K562 (cell line): ENCODE data around the gene S100A7A.

Source experiments
- C11orf30 ChIP-seq: fragments of 450-650 bp; IDR thresholded peaks from 2 replicates; pipeline ENCODE4 v1.6.1; 2016; ENCODE audit warnings: low read depth, mild to moderate bottlenecking
- TF ChIP-seq, protein P1 (sequence below), 3 experiments: IDR thresholded peaks in 2 of 3; conservative IDR thresholded peaks in 1 of 3; 2 replicates each; pipeline ENCODE4 v1.5.1; 2011 to 2012; ENCODE audit warnings: low read length in 3 of 3, mild to moderate bottlenecking in 3 of 3, control low read depth in 2 of 3, improper control_type of control experiment in 1 of 3, inconsistent platforms in 1 of 3, low read depth in 1 of 3, mixed read lengths in 1 of 3, moderate library complexity in 1 of 3; ENCODE audit not compliant: insufficient read depth in 2 of 3
- TF ChIP-seq, protein P2 (sequence below): fragments of 250-450 bp; sonication (Bioruptor Pico); IDR thresholded peaks from 2 replicates; pipeline ENCODE4 v1.5.0; 2022; ENCODE audit warnings: mild to moderate bottlenecking

DNA sequence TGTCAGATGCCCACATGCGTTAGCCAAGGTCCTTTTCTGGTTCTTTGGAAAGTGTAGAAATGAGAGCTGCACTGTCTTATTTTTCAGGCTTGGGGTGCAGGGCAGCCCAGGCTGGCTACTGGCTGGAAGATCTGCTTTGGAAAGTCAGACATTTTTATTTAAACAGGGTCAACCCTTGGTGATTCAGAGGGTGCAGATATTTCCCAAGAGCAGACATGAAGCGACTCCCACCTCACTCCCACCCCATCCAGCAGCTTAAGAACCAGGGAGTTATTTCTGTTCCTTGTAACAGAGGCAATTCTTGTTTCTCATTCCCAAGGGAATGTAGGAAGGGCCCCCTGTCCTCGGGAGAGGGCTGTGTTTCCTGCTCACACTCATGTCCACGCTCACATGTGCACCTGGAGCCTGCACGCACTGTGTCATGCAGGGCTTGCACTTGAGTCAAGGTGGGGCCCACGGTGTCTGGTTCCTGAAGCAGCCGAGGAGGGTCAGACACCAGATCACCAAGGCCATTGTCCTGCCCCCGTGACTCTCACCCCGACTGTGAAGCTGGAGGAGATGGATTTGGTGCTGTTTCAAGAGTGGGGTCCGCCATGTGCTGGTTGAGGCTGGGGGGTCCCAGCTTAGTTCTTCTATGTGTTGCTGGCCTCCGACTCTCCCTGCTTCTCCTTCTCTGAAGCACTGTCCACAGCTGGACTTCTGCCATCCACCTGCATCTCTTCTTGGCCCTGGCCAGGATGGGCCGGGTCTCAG lies 992 bp downstream of the S100A7A start:
- TF ChIP-seq, protein P1, sequence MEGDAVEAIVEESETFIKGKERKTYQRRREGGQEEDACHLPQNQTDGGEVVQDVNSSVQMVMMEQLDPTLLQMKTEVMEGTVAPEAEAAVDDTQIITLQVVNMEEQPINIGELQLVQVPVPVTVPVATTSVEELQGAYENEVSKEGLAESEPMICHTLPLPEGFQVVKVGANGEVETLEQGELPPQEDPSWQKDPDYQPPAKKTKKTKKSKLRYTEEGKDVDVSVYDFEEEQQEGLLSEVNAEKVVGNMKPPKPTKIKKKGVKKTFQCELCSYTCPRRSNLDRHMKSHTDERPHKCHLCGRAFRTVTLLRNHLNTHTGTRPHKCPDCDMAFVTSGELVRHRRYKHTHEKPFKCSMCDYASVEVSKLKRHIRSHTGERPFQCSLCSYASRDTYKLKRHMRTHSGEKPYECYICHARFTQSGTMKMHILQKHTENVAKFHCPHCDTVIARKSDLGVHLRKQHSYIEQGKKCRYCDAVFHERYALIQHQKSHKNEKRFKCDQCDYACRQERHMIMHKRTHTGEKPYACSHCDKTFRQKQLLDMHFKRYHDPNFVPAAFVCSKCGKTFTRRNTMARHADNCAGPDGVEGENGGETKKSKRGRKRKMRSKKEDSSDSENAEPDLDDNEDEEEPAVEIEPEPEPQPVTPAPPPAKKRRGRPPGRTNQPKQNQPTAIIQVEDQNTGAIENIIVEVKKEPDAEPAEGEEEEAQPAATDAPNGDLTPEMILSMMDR (IDR thresholded peaks at IDR 0.05 in 2 of 3, conservative IDR thresholded peaks at IDR 0.05 in 1 of 3; ENCODE audit: insufficient read depth in 2 of 3, low read depth in 1 of 3, low read length in 3 of 3), result no peak
- TF ChIP-seq, protein P2, sequence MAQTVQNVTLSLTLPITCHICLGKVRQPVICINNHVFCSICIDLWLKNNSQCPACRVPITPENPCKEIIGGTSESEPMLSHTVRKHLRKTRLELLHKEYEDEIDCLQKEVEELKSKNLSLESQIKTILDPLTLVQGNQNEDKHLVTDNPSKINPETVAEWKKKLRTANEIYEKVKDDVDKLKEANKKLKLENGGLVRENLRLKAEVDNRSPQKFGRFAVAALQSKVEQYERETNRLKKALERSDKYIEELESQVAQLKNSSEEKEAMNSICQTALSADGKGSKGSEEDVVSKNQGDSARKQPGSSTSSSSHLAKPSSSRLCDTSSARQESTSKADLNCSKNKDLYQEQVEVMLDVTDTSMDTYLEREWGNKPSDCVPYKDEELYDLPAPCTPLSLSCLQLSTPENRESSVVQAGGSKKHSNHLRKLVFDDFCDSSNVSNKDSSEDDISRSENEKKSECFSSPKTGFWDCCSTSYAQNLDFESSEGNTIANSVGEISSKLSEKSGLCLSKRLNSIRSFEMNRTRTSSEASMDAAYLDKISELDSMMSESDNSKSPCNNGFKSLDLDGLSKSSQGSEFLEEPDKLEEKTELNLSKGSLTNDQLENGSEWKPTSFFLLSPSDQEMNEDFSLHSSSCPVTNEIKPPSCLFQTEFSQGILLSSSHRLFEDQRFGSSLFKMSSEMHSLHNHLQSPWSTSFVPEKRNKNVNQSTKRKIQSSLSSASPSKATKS (CRISPR knock-in tag), result no peak
- TF ChIP-seq C11orf30, result no peak
